ENCODE data around the gene CROCC2. TPM values are rescaled to one million over a fixed set of nuclear protein-coding genes. Genes with fewer than 3 reads are reported as not detected.

The CROCC2 gene
- polyA plus RNA-seq, 2 of the 4 experiments (the other 2 are of a cell fraction), result not detected

DNA sequence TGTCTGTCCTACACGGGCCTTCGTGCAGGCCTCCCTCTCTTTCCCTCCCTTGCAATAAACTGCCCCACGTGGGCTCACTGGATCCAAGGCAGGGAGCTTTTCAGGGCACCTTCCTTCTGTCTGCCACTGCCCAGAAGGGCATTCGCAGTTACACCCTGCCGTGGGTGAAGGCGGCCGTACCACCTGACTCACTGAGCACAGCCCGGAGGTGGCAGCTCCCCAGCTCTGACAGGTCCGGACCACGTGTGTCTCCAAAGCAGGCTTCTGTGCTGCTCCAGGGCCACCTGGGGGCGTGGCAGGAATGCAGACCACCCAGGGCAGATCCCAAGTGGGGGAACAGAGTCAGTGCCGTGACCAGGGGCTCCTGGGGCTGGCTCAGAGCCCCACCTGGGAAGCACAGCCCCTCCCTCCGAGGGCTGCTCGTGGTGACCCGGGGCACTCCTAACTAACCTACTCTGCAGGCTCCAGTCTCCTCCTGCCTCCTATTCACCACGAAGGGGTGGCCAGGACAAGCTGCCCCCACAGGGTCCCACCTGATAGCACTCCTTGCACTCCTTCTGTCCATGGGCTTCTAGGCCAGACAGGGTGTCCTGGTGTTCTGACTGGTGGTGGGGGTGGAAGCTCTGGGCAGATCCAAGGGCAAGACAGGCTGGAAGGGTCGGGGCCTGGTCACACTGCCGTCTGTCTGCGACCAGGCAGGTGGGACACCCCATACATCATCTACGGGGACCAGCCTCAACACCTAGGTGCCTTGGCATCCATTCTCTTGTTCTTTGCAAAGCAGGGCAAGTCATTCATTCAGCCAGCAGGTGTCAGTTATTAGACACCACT lies 102.0 kb downstream of the CROCC2 start (continued):
- TF ChIP-seq, protein P1, sequence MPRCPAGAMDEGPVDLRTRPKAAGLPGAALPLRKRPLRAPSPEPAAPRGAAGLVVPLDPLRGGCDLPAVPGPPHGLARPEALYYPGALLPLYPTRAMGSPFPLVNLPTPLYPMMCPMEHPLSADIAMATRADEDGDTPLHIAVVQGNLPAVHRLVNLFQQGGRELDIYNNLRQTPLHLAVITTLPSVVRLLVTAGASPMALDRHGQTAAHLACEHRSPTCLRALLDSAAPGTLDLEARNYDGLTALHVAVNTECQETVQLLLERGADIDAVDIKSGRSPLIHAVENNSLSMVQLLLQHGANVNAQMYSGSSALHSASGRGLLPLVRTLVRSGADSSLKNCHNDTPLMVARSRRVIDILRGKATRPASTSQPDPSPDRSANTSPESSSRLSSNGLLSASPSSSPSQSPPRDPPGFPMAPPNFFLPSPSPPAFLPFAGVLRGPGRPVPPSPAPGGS (IDR thresholded peaks at IDR 0.05), result no peak
- no peak for TF ChIP-seq MAZ (IDR thresholded peaks at IDR 0.05; ENCODE audit: borderline replicate concordance, low read depth, low read length)

- peaks cover 21% of the 10 kb centered on the region for H3K9me3 ChIP-seq
- H3K27ac ChIP-seq, result no peak overlapping the region
- FAIRE-seq, result no peak
- CTCF ChIA-PET, result interaction anchor here (1.5 to 2.4 kb wide), 2 partner anchors 25 to 157 kb away, joined by 6 to 8 read pairs; no protein-coding TSS in a partner anchor
- H3K4me3 ChIP-seq, result no peak overlapping the region
- ATAC-seq, result no peak
- TF ChIP-seq RNF2 (IDR thresholded peaks at IDR 0.05; ENCODE audit: borderline replicate concordance, low read depth) (no peak), HOXB5 (CRISPR knock-in tag; IDR thresholded peaks at IDR 0.05) (no peak), ZNF302 (CRISPR knock-in tag; IDR thresholded peaks at IDR 0.05) (no peak), MAZ (IDR thresholded peaks at IDR 0.05; ENCODE audit: borderline replicate concordance, low read depth, low read length) (no peak), CEBPB (IDR thresholded peaks at IDR 0.05) (no peak), KDM5A (IDR thresholded peaks at IDR 0.05) (no peak), ZFP36 (IDR thresholded peaks at IDR 0.05; ENCODE audit: borderline replicate concordance, partially characterized antibody) (no peak), POLR2A (IDR thresholded peaks at IDR 0.05; ENCODE audit: low read length) (no peak), FOSB (CRISPR knock-in tag; IDR thresholded peaks at IDR 0.05) (no peak)
- TF ChIP-seq, protein P1 (IDR thresholded peaks at IDR 0.05), result no peak
- no peaks in the 10 kb centered on the region for H3K4me1 ChIP-seq
- WGBS (ENCODE audit: missing lambda C conversion rate), result 75% methylated on average over 3 of the region's 7 CpGs
- H3K4me2 ChIP-seq, result no peak overlapping the region
- no peak for DNase-seq (ENCODE audit: low read depth in 1 of 2, low spot score in 1 of 2)
- POLR2A ChIA-PET, result no interaction called here
These were observed 102.6 kb downstream of the CROCC2 start for GRCh38 chr2:241008711-241009121.

- no peak for FAIRE-seq
- no peak for DNase-seq (ENCODE audit: low read depth in 1 of 2, low spot score in 1 of 2)
- 82% methylated on average over 2 of the region's 2 CpGs for WGBS (ENCODE audit: missing lambda C conversion rate)
- ChIA-PET CTCF (interaction anchor here (0.9 kb wide), 1 partner anchor 26 kb away, joined by 3 read pairs; no protein-coding TSS in a partner anchor), POLR2A (no interaction called here)
- no peak overlapping the region for H3K4me3 ChIP-seq
- peaks cover 16% of the 10 kb centered on the region; the same call in 2 of the 3 replicates for H3K9me3 ChIP-seq
- TF ChIP-seq ZSCAN20 (CRISPR knock-in tag; IDR thresholded peaks at IDR 0.05) (no peak), RNF2 (IDR thresholded peaks at IDR 0.05; ENCODE audit: borderline replicate concordance, low read depth) (no peak), NFE2L2 (conservative IDR thresholded peaks at IDR 0.05; ENCODE audit: low read length) (no peak), CHD4 (IDR thresholded peaks at IDR 0.05; ENCODE audit: borderline replicate concordance) (no peak)
- no peak; a peak in 1 of 6 replicates for ATAC-seq
- H3K4me1 ChIP-seq, result no peaks in the 10 kb centered on the region
- H3K27ac ChIP-seq, result no peak overlapping the region
- H3K4me2 ChIP-seq, result no peak overlapping the region
These were observed 103.1 kb downstream of the CROCC2 start for GRCh38 chr2:241009191-241009590.

GRCh38 chr2:241009601-241010530 lies 103.7 kb downstream of the CROCC2 start:
- 54% methylated on average over 15 of the region's 28 CpGs for WGBS (ENCODE audit: missing lambda C conversion rate)
- peaks cover 9% of the 10 kb centered on the region; the same call in 2 of the 3 replicates for H3K9me3 ChIP-seq
- no peak for FAIRE-seq
- H3K4me3 ChIP-seq, result no peak overlapping the region
- H3K4me1 ChIP-seq, result no peaks in the 10 kb centered on the region
- no peak for DNase-seq (ENCODE audit: low read depth in 1 of 2, low spot score in 1 of 2)
- peak; percentile 33 for TF ChIP-seq ZFP36 (IDR thresholded peaks at IDR 0.05; ENCODE audit: borderline replicate concordance, partially characterized antibody)
- TF ChIP-seq GATA3 (IDR thresholded peaks at IDR 0.05; ENCODE audit: borderline replicate concordance), result no peak
- no peak overlapping the region for H3K4me2 ChIP-seq
- CTCF ChIA-PET, result interaction anchor here (0.7 to 0.9 kb wide), 2 partner anchors 27 to 68 kb away, joined by 3 read pairs; no protein-coding TSS in a partner anchor
- ATAC-seq, result peak in 1 of 2 experiments; percentile 54; a peak in 3 of 6 replicates
- POLR2A ChIA-PET, result no interaction called here
- H3K27ac ChIP-seq, result no peak overlapping the region
